ENCODE data around the gene CAMK1G.

Gene CAMK1G

GRCh38 chr1:209620487-209620884 is 37.0 kb downstream of the CAMK1G start:
- no peak for DNase-seq

- no peak for DNase-seq
Measured at GRCh38 chr1:209621286-209621685, 37.8 kb downstream of the CAMK1G start.

DNA sequence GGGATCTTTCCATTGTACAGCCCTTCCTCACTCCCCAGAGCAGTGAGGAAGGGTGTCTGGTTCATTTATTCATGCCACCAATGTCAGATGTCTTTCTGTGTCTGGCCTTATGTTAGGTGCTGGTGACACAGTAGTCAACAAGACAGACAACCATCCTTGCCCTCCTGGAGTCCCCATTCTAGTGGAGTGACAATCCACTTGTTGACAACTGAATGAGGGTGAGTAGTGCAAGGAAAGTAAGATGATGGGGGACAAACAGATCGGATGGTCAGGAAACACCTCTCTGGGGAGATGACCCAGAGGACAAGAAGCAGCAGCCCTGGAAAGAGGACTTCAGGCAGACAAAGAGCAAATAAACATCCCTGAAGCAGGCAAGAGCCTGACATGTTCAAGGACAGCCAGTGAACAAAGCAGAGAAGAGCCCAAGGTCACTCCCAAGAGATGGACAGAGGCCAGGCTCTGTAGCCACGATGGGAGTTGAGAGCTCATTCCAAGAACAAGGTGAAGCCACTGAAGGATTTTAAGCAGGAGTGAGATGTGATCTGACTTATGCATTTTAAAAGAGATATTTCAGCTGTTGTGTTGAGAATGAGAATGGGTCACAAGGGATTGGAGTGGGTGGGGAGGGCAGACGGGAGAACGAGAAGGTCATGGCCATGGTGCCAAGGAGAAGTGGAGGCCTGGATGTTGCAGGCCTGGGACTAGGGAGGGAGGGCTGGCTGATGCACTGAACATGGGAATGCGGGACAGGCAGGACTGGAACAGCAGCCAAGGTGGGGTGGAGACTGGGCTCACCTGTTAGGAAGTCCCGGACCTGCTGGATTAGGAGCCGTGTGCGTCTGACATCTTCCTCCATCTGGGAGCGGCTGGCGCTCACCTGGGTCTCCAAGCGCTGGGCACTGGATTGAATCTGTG is 38.5 kb downstream of the CAMK1G start:
- DNase-seq: no peak

DNA sequence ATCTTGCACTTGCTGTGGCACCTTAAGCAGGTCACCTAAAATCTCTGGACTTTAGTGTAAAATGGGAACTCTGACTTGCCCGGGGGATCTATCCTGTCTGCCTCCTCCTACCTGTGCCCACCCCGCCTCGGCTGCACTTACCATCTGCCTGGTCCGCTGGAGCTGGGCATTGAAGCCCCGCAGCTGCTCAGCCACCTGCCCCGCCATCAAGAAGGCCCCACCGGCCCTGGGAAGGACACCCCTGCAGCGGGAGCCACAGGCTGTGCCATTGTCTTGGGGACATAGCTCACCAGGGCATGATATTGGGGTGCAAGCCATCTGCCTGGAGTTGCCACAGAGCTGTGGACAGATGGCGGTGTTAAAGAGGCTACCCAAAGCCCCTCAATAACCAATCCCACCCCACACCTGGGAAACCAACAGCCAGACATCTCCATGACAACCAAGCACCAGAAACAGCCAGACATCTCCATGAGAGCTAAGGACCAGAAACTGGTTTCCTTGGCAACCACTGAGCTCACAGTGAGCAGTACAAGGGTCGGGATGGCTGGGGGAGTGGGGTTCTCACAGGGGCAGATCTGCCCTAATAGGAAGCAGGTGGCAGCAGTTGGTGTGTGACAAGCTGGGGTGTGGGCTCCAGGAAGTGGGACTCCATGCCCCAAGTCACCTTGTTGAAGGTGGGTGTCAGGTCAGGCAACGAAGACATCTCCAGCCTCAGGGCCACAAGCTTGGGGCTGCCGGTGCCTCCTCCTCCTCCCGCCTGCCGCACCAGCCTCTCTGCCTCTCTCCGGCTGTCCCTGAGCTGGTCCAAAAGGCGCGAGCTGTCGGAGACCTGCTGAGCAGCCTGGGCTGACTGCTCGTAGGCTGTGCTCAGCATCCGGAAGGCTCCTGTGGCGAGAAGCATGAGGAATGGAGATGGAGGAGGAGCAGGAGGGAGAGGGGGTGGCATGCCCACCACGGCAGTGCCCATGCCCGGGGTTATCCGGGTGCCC is 39.6 kb downstream of the CAMK1G start:
- DNase-seq: no peak

DNA sequence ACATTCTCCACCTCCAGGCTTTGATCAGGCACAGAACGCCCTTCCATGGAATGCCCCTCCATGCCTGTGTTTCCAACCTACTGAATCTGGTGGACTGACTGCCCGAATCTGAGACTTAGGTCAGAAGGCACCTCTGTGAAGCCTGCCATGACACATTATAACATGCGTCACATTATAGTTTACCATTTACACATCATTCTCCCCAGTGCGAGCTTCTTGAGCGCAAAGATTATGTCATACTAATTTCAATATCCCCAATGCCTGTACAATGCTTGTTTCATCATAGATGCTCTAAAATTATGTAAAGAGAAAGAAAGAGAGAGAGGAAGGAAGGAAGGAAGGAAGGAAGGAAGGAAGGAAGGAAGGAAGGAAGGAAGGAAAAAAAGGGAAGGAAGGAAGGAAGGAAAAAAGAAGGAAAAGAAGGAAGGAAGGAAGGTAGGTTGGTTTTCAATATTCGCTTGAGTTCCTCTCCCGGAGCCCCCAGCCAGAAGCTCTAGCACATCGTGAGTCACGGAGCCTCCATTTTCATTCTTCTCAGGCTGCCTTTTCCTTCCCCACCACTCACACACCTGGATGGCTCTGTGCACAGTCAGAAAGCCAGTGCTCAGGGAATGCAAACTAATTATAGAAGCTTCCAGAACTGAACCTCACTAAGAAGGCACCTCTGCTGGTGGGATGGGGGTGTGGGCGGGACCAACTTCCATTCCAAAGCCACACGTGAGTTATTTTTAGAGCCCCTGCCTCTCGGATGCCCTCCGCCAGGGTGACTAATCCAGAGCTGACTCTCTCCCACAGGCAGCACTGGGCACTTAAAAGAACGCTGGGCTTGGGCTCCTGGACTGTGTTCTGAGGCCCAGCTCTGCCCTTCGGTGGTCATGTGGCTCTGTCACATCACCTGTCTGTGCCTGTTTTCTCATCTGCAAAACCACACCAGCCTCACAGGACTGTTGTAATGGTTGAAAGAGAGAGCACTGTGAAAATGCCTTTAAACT is 41.3 kb downstream of the CAMK1G start:
- no peak for DNase-seq

DNA sequence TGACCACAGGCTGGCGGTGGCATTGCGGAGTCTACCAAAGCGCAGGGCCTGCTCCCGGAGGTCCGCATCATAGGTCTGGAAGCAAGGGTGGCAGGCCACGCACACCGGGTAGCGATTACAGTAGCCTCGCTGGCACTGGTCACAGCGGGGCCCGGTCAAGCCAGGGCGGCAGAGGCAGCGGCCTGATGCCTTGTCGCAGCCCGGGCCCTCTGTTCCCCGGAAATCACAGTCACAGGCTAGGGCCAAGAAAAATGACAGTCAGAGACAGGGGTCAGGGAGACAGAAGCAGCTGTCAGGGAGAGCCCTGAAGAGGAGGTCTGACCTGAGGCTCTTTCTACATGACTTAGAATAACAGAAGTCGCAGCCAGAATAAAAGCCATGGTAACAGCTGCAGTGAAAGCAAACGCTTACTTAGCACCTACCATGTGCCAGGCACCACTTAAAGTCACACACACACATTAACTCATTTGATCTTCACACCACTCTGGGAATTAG is 42.3 kb downstream of the CAMK1G start:
- no peak for DNase-seq

DNA sequence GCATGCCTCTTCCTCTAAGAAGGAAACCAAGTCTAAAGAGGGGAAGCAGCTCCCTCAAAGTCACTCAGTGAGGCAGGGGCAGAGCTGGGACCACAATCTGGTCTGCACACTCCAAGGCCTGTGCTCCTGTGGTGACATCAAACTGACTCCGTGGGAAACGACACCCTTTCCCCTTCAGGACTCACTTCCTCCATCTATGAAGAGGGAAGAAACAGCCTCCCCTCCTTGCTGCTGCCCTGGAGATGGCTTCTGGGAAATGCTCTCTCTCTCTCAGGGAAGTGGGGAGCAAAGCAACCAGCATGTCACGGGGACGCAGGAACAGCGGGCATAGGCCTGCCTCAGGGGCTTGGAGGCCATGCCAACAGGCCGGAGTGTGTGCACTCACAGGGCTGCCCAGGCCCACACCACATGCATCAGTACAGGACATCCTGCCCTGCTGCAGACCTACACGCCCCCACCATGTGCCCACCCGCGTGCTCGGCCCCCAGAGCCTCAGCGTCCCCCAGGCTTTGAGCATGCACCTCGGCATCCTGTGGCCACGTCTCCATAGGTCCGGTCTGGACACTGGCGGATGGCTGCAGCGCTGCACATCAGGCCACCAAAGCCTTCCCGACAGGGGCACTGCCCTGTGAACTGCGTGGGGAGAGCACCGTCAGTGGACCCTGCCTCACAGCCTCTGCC is 43.0 kb downstream of the CAMK1G start:
- no peak for DNase-seq

DNA sequence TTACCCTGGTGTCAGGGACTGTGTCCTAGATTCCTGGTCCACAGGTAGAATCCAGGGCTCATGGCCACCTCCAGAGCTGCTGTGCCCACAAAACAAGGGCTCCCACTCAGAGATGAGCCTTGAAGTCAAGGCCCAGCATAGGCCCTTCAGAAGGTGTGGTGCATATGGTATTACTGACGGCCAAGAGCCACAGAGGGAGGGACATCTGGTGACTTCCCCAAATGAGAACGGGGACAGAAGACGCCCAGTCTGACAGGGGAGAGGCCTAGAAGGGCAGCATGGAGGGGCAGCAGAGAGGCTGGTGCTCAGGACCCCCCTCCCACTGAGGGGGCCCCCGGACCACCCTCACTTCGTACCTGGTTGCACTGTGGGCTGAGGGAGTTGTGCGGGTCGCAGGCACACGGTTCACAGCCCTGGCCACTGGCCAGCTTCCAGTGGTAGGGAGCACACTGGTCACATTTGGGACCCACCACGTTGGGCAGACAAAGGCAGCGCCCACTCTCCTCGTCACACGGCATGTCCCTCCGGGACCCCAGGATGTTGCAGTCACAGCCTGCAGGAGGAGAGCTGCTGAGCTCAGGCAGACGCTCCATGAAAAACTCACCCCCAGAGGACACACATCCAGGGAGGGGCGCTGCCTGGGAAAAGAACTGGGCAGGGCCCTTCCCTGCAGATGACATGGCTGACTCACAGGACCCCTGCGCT is 43.7 kb downstream of the CAMK1G start:
- DNase-seq: no peak

- peak; percentile 29 for DNase-seq
Measured at GRCh38 chr1:209627732-209628196, 44.2 kb downstream of the CAMK1G start.

DNA sequence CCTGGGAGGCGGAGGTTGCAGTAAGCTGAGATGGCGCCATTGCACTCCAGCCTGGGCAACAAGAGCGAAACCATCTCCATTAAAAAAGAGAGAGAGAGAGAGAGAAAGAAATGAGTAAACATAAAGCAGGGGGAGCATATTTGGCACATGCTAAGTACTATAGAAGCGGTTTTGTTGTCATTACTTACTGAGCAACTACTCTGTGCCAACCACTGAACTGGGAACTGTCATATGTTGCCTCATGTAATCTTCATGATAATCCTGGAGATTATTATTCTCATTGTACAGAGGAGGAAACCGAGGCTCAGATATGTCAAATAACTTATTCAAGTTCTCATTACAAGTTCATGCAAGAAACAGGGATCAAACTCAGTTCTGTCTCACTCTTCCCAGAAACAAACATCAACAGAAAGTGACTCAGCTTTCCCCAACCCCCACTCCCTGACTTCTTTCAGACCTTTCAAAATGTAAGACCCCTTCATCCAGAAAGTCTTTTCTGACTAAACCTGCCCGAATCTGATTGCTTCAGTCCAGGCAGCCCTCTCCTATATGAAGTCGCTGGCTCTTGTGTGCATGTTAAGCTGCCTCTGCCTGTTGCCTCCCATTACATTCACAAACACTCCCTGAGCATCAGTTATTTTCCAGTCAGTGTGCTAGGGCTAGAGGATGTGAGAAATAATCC is 45.2 kb downstream of the CAMK1G start:
- DNase-seq: no peak

- DNase-seq: no peak
Measured at GRCh38 chr1:209629621-209630382, 46.3 kb downstream of the CAMK1G start.

DNA sequence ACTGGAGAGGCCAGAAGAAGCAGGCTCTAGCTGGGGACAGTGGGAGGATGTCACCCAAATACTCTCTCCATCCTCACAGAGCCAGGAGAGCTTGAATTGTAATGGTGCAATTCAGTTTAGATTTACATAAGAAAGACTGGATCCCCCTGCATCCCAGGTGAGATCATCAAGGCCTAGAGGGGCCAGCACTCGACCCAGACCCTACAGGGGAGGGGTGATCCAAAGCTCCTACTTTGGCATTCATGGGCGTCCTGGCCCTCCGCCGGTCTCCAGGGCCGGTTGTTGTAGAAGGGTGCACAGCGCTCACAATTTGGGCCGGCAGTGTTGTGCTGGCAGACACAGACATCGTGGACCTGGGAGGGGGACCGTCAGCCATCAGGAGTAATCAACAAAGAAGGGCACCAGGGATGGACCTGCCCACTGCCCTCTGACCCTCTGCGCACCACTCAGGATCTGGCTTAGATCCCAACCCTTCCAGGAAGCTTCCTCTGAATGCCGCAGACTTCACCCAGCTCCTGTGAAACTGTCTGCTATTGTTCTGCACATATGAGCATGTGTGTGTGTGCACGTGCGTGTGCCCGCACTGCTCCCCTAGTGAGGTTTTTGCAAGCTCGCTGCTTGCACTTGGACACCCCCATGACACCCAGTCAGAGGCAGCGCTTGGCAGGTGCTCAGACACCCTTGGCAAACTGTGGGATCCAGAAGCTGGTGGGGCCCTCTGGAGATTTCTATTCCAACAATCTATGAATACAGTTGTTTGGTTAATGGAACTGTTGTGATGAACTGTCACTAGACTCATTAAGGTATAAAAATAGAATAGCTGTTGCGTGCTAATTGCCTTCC is 47.1 kb downstream of the CAMK1G start:
- no peak for DNase-seq

- DNase-seq: no peak
Measured at GRCh38 chr1:209633335-209633997, 50.0 kb downstream of the CAMK1G start.

- no peak for DNase-seq
Measured at GRCh38 chr1:209634005-209634737, 50.7 kb downstream of the CAMK1G start.

- DNase-seq: no peak
Measured at GRCh38 chr1:209635850-209636249, 52.3 kb downstream of the CAMK1G start.

GRCh38 chr1:209641832-209642172 is 58.3 kb downstream of the CAMK1G start:
- no peak for DNase-seq

DNA sequence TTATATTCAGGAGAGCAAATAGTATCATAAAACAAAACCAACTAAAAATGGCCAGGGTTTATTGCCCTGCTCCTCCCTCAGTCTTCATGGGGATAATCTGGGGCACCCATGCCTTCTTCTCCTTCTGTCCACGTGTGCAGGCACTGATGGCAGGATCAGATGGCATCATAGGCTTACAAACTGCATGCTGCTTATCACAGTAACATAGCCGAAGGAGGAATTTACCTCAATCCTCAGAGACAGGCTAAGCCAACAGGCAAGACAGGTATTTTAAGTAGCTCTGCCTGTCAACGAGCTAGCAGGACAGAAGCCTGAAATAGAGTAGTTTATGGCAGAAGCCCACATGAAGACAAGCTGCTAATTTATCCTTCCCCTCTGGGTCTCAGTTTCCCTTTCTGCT is 59.3 kb downstream of the CAMK1G start:
- DNase-seq: no peak
